B cell (primary cell): ENCODE results near the gene ENAM.

ENCODE experiments used
- CTCF ChIP-seq: fragments of 200-600 bp; IDR thresholded peaks from one replicate; pipeline ENCODE4 v1.8.0; 2022; ENCODE audit warnings: antibody characterized with exemption, mild to moderate bottlenecking
- EZH2 ChIP-seq: IDR thresholded peaks from 2 replicates; pipeline ENCODE4 v1.6.1; 2012; ENCODE audit warnings: borderline replicate concordance, low read depth, mild to moderate bottlenecking, moderate library complexity, low read length; ENCODE audit not compliant: insufficient read depth, poor library complexity, severe bottlenecking

DNA sequence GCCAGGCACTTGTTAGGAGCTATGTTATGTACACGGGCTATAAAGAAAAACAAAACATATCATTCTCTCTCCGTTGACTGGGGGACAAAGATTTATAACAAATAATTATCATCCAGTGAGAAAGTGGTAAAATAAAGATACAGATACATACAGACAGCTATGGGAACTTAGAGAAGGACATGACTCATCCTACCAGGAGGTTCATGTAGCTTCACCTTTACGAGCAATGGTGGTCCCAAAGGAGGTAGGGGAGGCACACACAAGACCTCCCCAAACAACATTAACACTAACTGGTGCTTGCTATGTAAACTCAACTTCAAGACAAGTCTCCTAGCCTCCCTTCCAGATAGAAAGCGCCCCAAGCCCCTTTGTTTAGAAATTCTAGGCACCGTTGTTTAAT, 27.6 kb upstream of the ENAM start:
- TF ChIP-seq CTCF (no peak), EZH2 (no peak)
